Measurements from ENCODE around the gene CPNE5. TPM values are rescaled to one million over a fixed set of nuclear protein-coding genes. Genes with fewer than 3 reads are reported as not detected.

Gene CPNE5
- total and polyA plus RNA-seq, 7 experiments from 2014 or later = 0.09 to 5.1 (median 1.3) TPM; not detected in 1

DNA sequence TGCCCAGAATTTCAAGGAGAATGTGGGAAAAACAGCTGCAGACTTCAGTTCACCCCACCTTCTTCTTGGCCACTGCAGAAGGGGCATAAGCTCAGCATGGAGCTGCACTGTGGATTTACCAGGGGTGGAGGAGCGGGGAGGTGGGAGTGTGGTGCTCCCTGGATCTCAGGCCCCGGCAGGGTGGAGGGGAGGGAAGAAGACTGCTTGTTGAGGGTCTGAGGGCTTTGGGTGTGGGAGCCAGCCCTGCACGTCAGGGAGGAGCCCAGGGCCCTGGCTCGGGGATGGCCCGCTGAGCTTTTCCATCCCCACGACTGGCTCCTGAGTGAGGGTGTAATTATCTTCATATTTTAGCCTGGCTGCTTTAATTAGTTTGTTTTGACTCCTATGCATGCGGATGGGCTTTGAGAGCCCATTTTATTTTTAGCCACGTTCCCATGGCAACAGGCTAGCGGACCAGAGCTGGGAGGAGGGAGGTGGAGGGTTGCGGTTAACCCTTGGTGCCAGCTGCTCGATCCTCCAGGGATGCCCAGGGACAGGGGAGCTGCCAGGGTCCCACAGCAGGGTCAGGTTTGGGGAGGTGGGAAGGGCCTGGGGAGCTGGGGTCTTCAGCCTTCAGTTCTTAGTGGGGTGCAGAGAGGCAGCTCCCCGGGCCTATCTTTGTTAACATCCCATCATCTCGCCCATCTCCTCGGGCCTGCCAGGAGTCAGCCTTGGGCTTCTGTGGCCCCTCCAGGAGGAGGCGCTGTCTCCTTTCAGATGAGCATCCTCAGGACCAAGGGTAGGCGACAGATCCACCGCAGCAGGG is 73.4 kb downstream of the CPNE5 start:
- intact Hi-C loops (cut with micrococcal nuclease) = loop anchor here (1.0 kb wide), 7 partner anchors 17 to 445 kb away; partner anchors contain the start of gene PPIL1 (in 1 of the 2)
- H3K4me3 Mint-ChIP-seq = peak overlapping the region in 2 of 10 donors; percentile 16 to 25
- peaks cover 21 to 33% of the 10 kb centered on the region in 2 donors for H3K4me1 ChIP-seq (ENCODE audit: control insufficient read depth in 2 of 2, insufficient read depth in 2 of 2, low read length in 2 of 2)

DNA sequence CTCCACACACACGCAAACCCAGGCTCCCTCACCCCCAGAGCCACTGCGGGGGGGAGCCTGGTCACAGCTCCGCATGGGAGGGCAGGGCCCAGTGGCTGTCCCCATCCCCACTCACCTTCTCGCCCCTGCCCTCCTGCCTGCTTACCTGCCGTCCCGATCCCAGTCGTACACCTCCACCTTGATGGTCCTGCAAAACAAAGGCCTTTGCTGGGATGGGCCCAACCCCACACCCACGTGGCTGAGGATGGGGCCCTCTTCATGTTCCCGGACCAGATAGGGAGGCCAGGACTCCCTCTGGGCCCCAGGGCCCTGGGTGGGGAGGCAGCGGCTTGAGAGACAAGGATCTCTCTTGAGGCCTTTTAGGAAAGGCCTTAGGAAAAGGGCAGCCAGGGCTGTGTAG is 74.1 kb downstream of the CPNE5 start:
- ChIA-PET CTCF (interaction anchor here (0.6 to 3.8 kb wide), 9 partner anchors 9 to 887 kb away, joined by 3 to 39 read pairs (median 8); no protein-coding TSS in a partner anchor), POLR2A (interaction anchor here (0.8 to 1.1 kb wide), 2 partner anchors 18 to 145 kb away, joined by 3 to 4 read pairs; no protein-coding TSS in a partner anchor)
- H3K4me3 ChIP-seq (ENCODE audit: low read length) = no peak overlapping the region
- H3K27ac Mint-ChIP-seq = no peak overlapping the region
- H3K9me3 Mint-ChIP-seq = no peaks in the 10 kb centered on the region
- H3K27ac ChIP-seq (ENCODE audit: low read depth, low read length) = no peak overlapping the region
- no peak for ATAC-seq
- peaks cover 0 to under 1% (median 0%) of the 10 kb centered on the region in 5 donors for H3K27me3 Mint-ChIP-seq
- intact Hi-C loops (cut with micrococcal nuclease) = no loop called here
- no peak overlapping the region for H3K4me3 Mint-ChIP-seq
- DNase-seq = no peak
- H3K9me3 ChIP-seq (ENCODE audit: control insufficient read depth in 2 of 3, low read length in 3 of 3) = no peaks in the 10 kb centered on the region
- no peaks in the 10 kb centered on the region for H3K27me3 ChIP-seq (ENCODE audit: control insufficient read depth in 2 of 2, insufficient read depth in 2 of 2, low read length in 2 of 2)
- peaks cover 22 to 36% (median 26%) of the 10 kb centered on the region in 7 donors for H3K4me1 Mint-ChIP-seq
- H3K36me3 Mint-ChIP-seq = no peaks in the 10 kb centered on the region
- H3K4me1 ChIP-seq (ENCODE audit: control insufficient read depth in 2 of 2, insufficient read depth in 2 of 2, low read length in 2 of 2) = peaks cover 19 to 27% of the 10 kb centered on the region in 2 donors
- no peaks in the 10 kb centered on the region for H3K36me3 ChIP-seq (ENCODE audit: control insufficient read depth in 2 of 3, insufficient read depth in 3 of 3, low read length in 3 of 3)

More for the DNA sequence above, 73.4 kb downstream of the CPNE5 start:
- peaks cover 28 to 42% (median 32%) of the 10 kb centered on the region in 7 donors for H3K4me1 Mint-ChIP-seq
- H3K27me3 Mint-ChIP-seq = no peaks in the 10 kb centered on the region
- H3K36me3 Mint-ChIP-seq = no peaks in the 10 kb centered on the region
- Histone ChIP-seq H3K9me3 (ENCODE audit: control insufficient read depth in 2 of 3, low read length in 3 of 3) (no peaks in the 10 kb centered on the region), H3K27me3 (ENCODE audit: control insufficient read depth in 2 of 2, insufficient read depth in 2 of 2, low read length in 2 of 2) (no peaks in the 10 kb centered on the region), H3K36me3 (ENCODE audit: control insufficient read depth in 2 of 3, insufficient read depth in 3 of 3, low read length in 3 of 3) (no peaks in the 10 kb centered on the region), H3K4me3 (ENCODE audit: low read length) (no peak overlapping the region), H3K27ac (ENCODE audit: low read depth, low read length) (no peak overlapping the region)
- no peaks in the 10 kb centered on the region for H3K9me3 Mint-ChIP-seq
- ATAC-seq = peak; percentile 94
- ChIA-PET POLR2A (interaction anchor here (0.7 to 1.2 kb wide), 3 partner anchors 17 to 220 kb away, joined by 3 to 4 read pairs (median 3); partner anchors contain the start of genes C6orf89 and MTCH1), CTCF (interaction anchor here (0.8 to 3.8 kb wide), 11 partner anchors 8 to 449 kb away, joined by 3 to 39 read pairs (median 6); partner anchors contain the start of gene PPIL1)
- DNase-seq = peak; percentile 66 to 83 (median 78)
- H3K27ac Mint-ChIP-seq = peak overlapping the region; percentile 13 to 80 (median 56)

DNA sequence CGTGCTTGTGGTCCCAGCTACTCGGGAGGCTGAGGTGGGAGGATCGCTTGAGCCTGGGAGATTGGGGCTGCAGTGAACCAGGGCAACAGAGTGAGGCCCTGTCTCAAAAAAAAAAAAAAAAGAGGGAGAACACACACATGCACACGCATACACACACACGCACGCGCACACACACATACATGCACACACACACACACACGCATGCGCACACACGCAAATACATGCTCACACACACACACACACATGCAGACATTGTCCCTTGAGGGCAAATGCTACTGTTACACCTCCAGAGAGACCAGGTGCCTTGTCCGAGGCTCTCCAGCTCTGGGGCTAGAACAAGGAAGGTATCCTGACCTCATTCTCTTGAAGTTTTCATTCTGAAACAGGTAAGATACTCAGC is 77.1 kb downstream of the CPNE5 start:
- Mint-ChIP-seq H3K4me3 (no peak overlapping the region), H3K27ac (no peak overlapping the region), H3K9me3 (no peaks in the 10 kb centered on the region), H3K36me3 (no peaks in the 10 kb centered on the region), H3K4me1 (peaks cover 7 to 31% (median 16%) of the 10 kb centered on the region in 7 donors), H3K27me3 (peaks cover 0 to 2% (median 0%) of the 10 kb centered on the region in 5 donors)
- intact Hi-C loops (cut with micrococcal nuclease) = no loop called here
- ChIA-PET CTCF (no interaction called here), POLR2A (interaction anchor here (0.7 kb wide), 1 partner anchor 29 kb away, joined by 3 read pairs; no protein-coding TSS in a partner anchor)
- no peak for DNase-seq
- no peaks in the 10 kb centered on the region for H3K27me3 ChIP-seq (ENCODE audit: control insufficient read depth in 2 of 2, insufficient read depth in 2 of 2, low read length in 2 of 2)
- no peak overlapping the region for H3K27ac ChIP-seq (ENCODE audit: low read depth, low read length)
- no peak for ATAC-seq
- peaks cover 0 to 9% of the 10 kb centered on the region in 2 donors for H3K4me1 ChIP-seq (ENCODE audit: control insufficient read depth in 2 of 2, insufficient read depth in 2 of 2, low read length in 2 of 2)
- H3K36me3 ChIP-seq (ENCODE audit: control insufficient read depth in 2 of 3, insufficient read depth in 3 of 3, low read length in 3 of 3) = no peaks in the 10 kb centered on the region
- H3K4me3 ChIP-seq (ENCODE audit: low read length) = no peak overlapping the region
- no peaks in the 10 kb centered on the region for H3K9me3 ChIP-seq (ENCODE audit: control insufficient read depth in 2 of 3, low read length in 3 of 3)

DNA sequence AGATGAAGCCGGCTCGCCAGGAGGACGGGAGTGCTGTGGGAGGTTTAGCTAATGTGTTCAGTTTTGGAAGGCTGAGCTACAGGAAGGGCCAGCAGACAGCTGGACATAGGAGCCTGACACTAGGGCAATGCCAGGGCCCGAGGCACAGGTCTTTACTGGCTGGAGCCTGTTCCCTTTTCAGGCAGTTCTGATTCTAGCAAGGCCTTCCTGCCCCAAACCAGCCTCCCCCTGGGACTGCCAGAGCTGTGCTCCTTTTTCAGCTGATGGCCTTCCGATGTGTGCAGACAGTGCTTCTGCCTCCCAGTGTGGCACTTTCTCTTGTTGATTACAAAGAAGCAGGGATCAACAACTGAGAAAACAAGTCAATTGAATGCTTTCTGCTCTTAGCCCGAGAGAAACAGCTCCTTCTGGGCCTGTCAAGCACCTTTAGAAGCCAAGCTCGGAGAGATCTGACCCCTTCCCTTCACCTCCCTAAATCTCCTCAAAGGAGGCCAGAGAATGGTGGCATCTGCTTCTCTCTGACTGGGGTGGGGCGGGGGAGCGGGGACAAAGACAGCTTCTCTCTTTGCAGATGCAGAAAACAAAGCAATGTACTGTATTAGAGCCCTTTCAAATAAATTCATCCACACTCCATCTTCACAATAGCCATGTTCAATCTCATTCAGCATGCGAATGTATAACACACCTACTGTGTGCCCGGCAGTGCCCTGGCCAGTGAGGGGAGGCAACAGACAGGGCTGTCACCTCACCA is 78.4 kb downstream of the CPNE5 start:
- no peak overlapping the region for H3K4me3 Mint-ChIP-seq
- POLR2A ChIA-PET = no interaction called here
- Histone ChIP-seq H3K36me3 (ENCODE audit: control insufficient read depth in 2 of 3, insufficient read depth in 3 of 3, low read length in 3 of 3) (no peaks in the 10 kb centered on the region), H3K27ac (ENCODE audit: low read depth, low read length) (no peak overlapping the region), H3K4me1 (ENCODE audit: control insufficient read depth in 2 of 2, insufficient read depth in 2 of 2, low read length in 2 of 2) (peaks cover 5 to 22% of the 10 kb centered on the region in 2 donors), H3K27me3 (ENCODE audit: control insufficient read depth in 2 of 2, insufficient read depth in 2 of 2, low read length in 2 of 2) (no peaks in the 10 kb centered on the region), H3K4me3 (ENCODE audit: low read length) (no peak overlapping the region), H3K9me3 (ENCODE audit: control insufficient read depth in 2 of 3, low read length in 3 of 3) (no peaks in the 10 kb centered on the region)
- CTCF ChIA-PET = interaction anchor here (0.6 to 3.4 kb wide), 9 partner anchors 8 to 899 kb away, joined by 3 to 22 read pairs (median 4); no protein-coding TSS in a partner anchor
- intact Hi-C loops (cut with micrococcal nuclease) = no loop called here
- peaks cover 11 to 37% (median 22%) of the 10 kb centered on the region in 7 donors for H3K4me1 Mint-ChIP-seq
- DNase-seq (no peak), ATAC-seq (no peak)
- H3K36me3 Mint-ChIP-seq = no peaks in the 10 kb centered on the region
- peaks cover 0 to 2% (median 0%) of the 10 kb centered on the region in 5 donors for H3K27me3 Mint-ChIP-seq
- H3K9me3 Mint-ChIP-seq = no peaks in the 10 kb centered on the region
- no peak overlapping the region for H3K27ac Mint-ChIP-seq

DNA sequence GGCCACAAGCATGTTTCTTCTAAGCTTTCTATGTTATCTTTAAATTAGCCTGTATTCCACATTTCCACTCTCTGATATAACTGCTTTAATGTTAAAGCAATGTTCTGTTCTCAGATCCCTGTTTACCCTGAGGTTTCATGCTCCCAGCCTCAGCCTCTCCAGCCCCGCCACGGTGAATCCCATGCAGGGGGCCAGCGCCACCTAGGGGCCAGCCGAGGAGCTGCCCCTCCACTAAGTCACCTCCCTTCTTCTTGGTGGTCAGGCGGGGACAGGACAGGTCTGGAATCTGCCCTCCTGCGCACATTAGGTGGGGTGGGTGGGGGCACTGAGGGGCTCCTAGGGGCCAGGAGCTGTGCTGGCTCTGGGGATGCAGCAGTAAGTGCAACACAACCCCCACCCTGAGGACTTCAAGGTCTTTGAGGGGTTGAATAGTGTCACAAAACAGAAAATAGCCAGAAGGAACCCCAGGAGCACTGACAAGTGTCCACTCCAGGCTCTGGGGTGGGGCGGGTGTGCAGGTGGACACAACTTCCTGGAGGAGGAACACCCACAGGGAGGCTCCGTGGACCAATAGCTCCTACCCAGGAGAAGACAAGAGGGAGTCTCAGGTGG is 80.0 kb downstream of the CPNE5 start:
- no peak overlapping the region for H3K27ac ChIP-seq (ENCODE audit: low read depth, low read length)
- ATAC-seq (peak; percentile 67), DNase-seq (peak; percentile 39 to 88 (median 63))
- peak overlapping the region in 3 of 9 donors; percentile 3 to 43 (median 25) for H3K27ac Mint-ChIP-seq
- intact Hi-C loops (cut with micrococcal nuclease) = loop anchor here (1.0 to 5.0 kb wide), 10 partner anchors 24 to 456 kb away; no protein-coding TSS in a partner anchor
- H3K4me3 Mint-ChIP-seq = no peak overlapping the region
- H3K36me3 Mint-ChIP-seq = peaks cover 0 to 2% (median 0%) of the 10 kb centered on the region in 5 donors
- peaks cover 0 to 2% (median 0%) of the 10 kb centered on the region in 5 donors for H3K27me3 Mint-ChIP-seq
- POLR2A ChIA-PET = interaction anchor here (0.7 kb wide), 1 partner anchor 12 kb away, joined by 3 read pairs; no protein-coding TSS in a partner anchor
- H3K27me3 ChIP-seq (ENCODE audit: control insufficient read depth in 2 of 2, insufficient read depth in 2 of 2, low read length in 2 of 2) = no peaks in the 10 kb centered on the region
- H3K4me1 Mint-ChIP-seq = peaks cover 17 to 51% (median 33%) of the 10 kb centered on the region in 7 donors
- peaks cover 16 to 36% of the 10 kb centered on the region in 2 donors for H3K4me1 ChIP-seq (ENCODE audit: control insufficient read depth in 2 of 2, insufficient read depth in 2 of 2, low read length in 2 of 2)
- H3K9me3 Mint-ChIP-seq = no peaks in the 10 kb centered on the region
- H3K4me3 ChIP-seq (ENCODE audit: low read length) = no peak overlapping the region
- H3K9me3 ChIP-seq (ENCODE audit: control insufficient read depth in 2 of 3, low read length in 3 of 3) = no peaks in the 10 kb centered on the region
- CTCF ChIA-PET = interaction anchor here (0.5 to 3.4 kb wide), 17 partner anchors 9 to 449 kb away, joined by 3 to 22 read pairs (median 4); no protein-coding TSS in a partner anchor
- no peaks in the 10 kb centered on the region for H3K36me3 ChIP-seq (ENCODE audit: control insufficient read depth in 2 of 3, insufficient read depth in 3 of 3, low read length in 3 of 3)

Measured in naive thymus-derived CD4-positive, alpha-beta T cell (primary cell).